IPS-18a (cell line): Measurements from ENCODE around the gene MRPL16.

Experiments
- H3K27ac ChIP-seq: one replicate; pipeline ENCODE4 v1.5.1; 2013; ENCODE audit warnings: low read length
- H3K27me3 ChIP-seq: one replicate; pipeline ENCODE4 v1.6.1; 2013; ENCODE audit warnings: mild to moderate bottlenecking, low read length; ENCODE audit not compliant: control insufficient read depth, insufficient read depth
- H3K36me3 ChIP-seq: one replicate; pipeline ENCODE4 v1.6.1; 2013; ENCODE audit warnings: low read depth, low read length; ENCODE audit not compliant: control insufficient read depth
- H3K4me1 ChIP-seq: one replicate; pipeline ENCODE4 v1.6.1; 2013; ENCODE audit warnings: low read depth, low read length; ENCODE audit not compliant: control insufficient read depth
- H3K4me3 ChIP-seq: one replicate; pipeline ENCODE4 v1.5.1; 2013; ENCODE audit warnings: low read length
- H3K9ac ChIP-seq: one replicate; pipeline ENCODE4 v1.6.1; 2013; ENCODE audit warnings: mild to moderate bottlenecking, low read length, moderate library complexity
- H3K9me3 ChIP-seq: one replicate; pipeline ENCODE4 v1.6.1; 2013; ENCODE audit warnings: low read depth, low read length; ENCODE audit not compliant: control insufficient read depth

Gene MRPL16

DNA sequence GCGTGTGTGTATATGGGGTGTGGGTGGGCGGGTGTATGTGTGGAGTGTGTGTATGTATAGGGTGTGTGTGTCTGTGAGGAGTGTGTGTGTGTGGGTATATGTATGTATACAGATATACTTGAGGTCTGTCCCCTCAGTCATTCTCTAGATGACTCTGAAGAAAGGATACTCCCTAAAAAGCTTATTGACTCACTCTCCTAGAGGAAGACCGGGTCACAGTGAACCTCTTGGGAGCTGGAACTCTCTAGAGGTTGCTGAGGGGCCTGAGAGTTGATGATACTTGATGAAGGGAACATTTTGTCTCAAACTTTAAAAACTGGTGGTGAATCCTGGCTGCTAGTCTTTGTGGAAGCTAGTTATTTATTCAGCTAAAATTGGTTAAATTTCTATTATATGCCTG lies 40.3 kb downstream of the MRPL16 start:
- Histone ChIP-seq H3K4me3 (no peak overlapping the region), H3K27me3 (no peaks in the 10 kb centered on the region), H3K9me3 (no peaks in the 10 kb centered on the region), H3K27ac (no peak overlapping the region), H3K4me1 (no peaks in the 10 kb centered on the region), H3K9ac (no peak overlapping the region), H3K36me3 (peaks cover 11% of the 10 kb centered on the region)

DNA sequence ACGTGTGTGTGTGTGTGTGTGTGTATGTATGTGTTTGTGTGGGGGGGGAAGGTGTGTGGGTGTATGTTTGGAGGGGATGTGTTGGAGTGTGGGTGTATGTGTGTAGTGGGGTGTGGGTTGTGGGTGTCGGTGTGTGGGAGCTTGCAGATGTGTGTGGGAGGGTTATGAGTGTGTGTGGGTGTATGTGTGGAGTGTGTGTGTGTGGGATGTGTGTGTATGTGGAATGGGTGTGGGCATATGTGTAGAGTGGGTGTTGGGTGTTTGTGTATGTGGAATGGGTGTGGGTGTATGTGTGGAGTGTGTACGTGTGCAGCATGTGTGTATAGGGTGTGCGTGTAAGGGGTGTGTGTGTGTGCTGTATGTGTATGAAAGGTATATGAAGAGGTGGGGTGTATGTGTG lies 40.8 kb downstream of the MRPL16 start:
- H3K9me3 ChIP-seq = no peaks in the 10 kb centered on the region
- no peak overlapping the region for H3K27ac ChIP-seq
- H3K27me3 ChIP-seq = no peaks in the 10 kb centered on the region
- H3K4me1 ChIP-seq = no peaks in the 10 kb centered on the region
- H3K9ac ChIP-seq = no peak overlapping the region
- peaks cover 10% of the 10 kb centered on the region for H3K36me3 ChIP-seq
- H3K4me3 ChIP-seq = no peak overlapping the region

DNA sequence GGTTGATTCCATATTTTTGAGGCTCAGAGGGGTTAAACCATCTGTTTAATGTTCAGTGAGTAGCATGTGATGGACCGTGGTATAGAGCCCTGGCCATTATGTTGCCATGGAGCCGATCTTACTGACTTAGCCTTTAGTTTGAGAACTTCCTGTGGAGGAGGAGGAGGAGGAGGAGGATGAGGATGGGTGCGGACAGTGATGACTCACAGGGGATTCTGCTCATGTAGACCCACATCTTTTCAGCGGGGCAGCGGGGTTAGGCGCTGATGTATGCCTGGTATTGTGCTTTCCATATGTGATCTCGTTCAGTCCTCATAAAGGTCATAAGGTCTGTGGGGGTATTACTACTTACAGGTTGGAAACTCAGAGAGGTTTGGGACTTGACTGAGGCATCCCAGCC lies 41.5 kb downstream of the MRPL16 start:
- Histone ChIP-seq H3K4me3 (no peak overlapping the region), H3K36me3 (peaks cover 7% of the 10 kb centered on the region), H3K27ac (no peak overlapping the region), H3K4me1 (no peaks in the 10 kb centered on the region), H3K27me3 (no peaks in the 10 kb centered on the region), H3K9ac (no peak overlapping the region), H3K9me3 (no peaks in the 10 kb centered on the region)

DNA sequence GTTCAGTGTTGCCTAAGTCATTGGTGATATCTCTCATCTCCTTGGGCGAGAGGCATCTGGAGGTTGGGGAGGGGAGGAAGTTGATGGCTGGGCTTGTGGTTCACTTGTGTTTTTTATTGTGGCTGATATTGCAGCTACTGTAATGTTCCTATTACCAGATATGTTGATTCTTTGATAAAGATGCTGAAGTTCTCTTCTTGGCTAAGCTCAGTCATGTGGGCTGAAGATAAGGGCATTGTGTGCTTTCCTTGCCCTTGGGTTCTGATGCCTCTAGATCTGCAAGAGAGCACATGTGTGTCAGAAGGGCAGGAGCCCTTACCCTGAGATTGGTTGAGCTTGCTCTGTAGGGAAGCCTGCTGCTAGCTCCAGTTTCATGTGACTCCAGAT lies 43.4 kb downstream of the MRPL16 start:
- no peak overlapping the region for H3K27ac ChIP-seq
- no peak overlapping the region for H3K4me3 ChIP-seq
- no peaks in the 10 kb centered on the region for H3K9me3 ChIP-seq
- no peaks in the 10 kb centered on the region for H3K4me1 ChIP-seq
- H3K9ac ChIP-seq = no peak overlapping the region
- no peaks in the 10 kb centered on the region for H3K36me3 ChIP-seq
- no peaks in the 10 kb centered on the region for H3K27me3 ChIP-seq

DNA sequence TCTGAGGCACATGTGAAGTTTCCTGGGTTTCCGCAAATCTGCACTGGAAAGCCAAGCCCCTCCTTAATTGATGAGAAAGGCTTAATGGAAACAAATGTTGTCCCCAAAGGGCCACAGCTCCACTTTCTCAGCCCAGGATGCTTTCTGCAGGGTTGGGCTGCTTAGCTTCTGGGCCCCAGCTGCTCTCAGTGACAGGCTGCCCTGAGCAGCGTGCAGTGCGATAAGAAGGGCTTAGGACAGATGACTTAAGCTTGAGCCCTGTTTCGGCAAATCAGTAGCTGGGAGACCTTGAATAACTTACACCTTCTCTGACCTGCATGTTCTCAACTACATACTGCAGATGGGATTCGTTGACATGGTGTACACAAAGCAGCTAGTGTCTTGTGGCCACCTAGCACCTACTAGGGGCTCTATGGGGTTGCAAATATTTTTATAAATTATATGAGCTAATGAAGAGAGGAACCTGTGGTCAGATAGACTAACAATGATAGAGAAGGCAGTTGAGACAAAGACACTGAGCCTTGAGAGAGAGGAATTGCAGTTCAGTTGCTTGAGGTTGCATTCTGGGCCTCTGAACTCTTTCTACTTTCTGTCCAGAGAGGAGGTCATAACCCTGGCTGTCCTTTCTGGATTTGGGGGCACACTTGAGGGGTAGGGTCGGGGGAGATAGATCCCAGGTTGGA lies 43.9 kb downstream of the MRPL16 start:
- Histone ChIP-seq H3K4me3 (no peak overlapping the region), H3K9me3 (no peaks in the 10 kb centered on the region), H3K36me3 (no peaks in the 10 kb centered on the region), H3K27me3 (no peaks in the 10 kb centered on the region), H3K9ac (no peak overlapping the region), H3K4me1 (no peaks in the 10 kb centered on the region), H3K27ac (no peak overlapping the region)

DNA sequence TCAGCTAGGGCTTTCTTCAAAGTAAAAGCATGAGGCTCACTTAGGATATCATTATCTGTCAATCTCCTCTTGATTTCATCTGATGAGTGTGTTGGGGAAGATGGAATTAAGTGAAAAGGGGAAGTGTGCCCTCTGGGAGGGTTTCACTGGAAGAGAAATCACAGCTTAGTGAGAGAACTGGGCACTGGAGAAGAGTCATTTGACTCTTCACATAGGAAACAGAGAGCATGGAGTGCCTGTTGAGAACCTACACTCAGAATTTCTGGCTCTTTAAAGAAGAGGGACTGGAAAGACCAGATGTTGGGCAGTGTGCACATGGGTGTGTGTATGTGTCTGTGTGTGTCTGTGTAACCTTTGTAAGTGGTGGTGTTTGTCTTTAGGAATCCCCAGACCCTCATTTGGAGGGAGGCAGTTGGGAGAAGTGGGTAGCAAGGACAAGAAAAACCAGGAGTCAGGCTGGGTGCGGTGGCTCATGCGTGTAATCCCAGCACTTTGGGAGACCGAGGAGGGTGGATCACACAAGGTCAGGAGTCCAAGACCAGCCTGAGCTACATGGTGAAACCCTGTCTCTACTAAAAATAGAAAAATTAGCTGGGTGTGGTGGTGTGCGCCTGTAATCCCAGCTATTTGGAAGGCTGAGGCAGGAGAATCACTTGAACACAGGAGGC lies 45.4 kb downstream of the MRPL16 start:
- Histone ChIP-seq H3K27me3 (no peaks in the 10 kb centered on the region), H3K4me3 (no peak overlapping the region), H3K9ac (no peak overlapping the region), H3K36me3 (no peaks in the 10 kb centered on the region), H3K9me3 (no peaks in the 10 kb centered on the region), H3K4me1 (no peaks in the 10 kb centered on the region), H3K27ac (no peak overlapping the region)

GRCh38 chr11:59761993-59762392 lies 48.6 kb downstream of the MRPL16 start:
- Histone ChIP-seq H3K9ac (no peak overlapping the region), H3K27ac (no peak overlapping the region), H3K4me3 (no peak overlapping the region), H3K9me3 (no peaks in the 10 kb centered on the region), H3K27me3 (no peaks in the 10 kb centered on the region), H3K4me1 (peaks cover 1% of the 10 kb centered on the region), H3K36me3 (no peaks in the 10 kb centered on the region)

DNA sequence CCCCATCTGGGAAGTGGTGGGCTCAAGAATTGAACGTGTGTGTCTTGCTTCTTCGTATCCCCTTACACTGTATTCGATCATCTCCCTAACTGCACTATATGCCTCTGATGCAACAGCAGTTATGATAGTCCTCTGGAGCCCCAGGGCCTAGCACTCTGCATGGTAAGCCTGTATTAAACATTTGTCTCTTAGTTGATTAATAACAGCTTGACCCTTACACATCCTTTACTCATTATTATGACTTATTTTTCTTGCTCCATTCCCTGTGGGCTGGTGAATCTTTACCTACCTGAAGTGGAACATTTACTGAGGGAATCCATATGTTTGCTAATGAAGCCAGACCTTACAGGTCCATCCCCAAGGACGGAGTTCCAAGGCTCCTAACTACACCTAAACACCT lies 49.8 kb downstream of the MRPL16 start:
- H3K27me3 ChIP-seq = no peaks in the 10 kb centered on the region
- H3K27ac ChIP-seq = no peak overlapping the region
- peaks cover 12% of the 10 kb centered on the region for H3K4me1 ChIP-seq
- H3K9ac ChIP-seq = no peak overlapping the region
- no peak overlapping the region for H3K4me3 ChIP-seq
- no peaks in the 10 kb centered on the region for H3K36me3 ChIP-seq
- no peaks in the 10 kb centered on the region for H3K9me3 ChIP-seq

GRCh38 chr11:59759900-59760299 lies 50.7 kb downstream of the MRPL16 start:
- Histone ChIP-seq H3K27ac (no peak overlapping the region), H3K27me3 (no peaks in the 10 kb centered on the region), H3K4me3 (no peak overlapping the region), H3K36me3 (no peaks in the 10 kb centered on the region), H3K4me1 (peaks cover 12% of the 10 kb centered on the region), H3K9me3 (no peaks in the 10 kb centered on the region), H3K9ac (no peak overlapping the region)

DNA sequence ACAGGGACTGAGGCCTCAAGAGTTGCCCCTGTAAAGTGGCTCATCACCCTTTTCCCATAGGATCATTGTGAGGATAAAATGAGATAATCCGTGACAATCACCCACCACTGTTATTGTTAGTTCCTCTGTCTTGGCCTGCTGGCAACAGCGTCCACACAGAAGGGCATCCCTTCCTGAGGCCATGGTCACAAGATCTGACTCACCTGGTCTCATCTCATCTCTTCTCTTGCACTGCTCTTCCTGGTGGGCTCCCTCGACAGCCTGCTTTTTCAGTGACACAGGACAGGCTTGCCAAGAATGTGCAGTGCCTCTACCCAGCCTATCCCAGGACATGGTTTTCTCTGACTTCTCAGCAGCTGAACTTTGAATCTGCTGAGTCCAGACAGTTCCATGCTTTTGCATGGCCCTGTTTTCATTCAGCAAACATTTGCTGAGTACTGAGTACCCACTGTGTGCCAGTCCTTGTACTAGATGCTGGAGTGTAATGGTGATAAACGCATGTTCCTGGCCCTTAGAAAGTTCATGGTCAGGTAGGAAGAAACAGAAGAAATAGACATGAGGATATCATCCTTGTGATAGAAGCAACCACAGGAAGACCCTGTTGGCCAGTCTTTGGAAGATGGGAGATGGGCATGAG lies 52.1 kb downstream of the MRPL16 start:
- H3K4me3 ChIP-seq = no peak overlapping the region
- no peak overlapping the region for H3K9ac ChIP-seq
- no peaks in the 10 kb centered on the region for H3K9me3 ChIP-seq
- H3K36me3 ChIP-seq = no peaks in the 10 kb centered on the region
- peaks cover 6% of the 10 kb centered on the region for H3K27me3 ChIP-seq
- H3K27ac ChIP-seq = no peak overlapping the region
- H3K4me1 ChIP-seq = peaks cover 12% of the 10 kb centered on the region

- Histone ChIP-seq H3K9ac (no peak overlapping the region), H3K4me1 (peaks cover 12% of the 10 kb centered on the region), H3K4me3 (peak overlapping the region; percentile 95), H3K9me3 (no peaks in the 10 kb centered on the region), H3K27ac (no peak overlapping the region), H3K27me3 (peaks cover 6% of the 10 kb centered on the region), H3K36me3 (no peaks in the 10 kb centered on the region)
These were observed 53.7 kb downstream of the MRPL16 start for GRCh38 chr11:59756845-59757244.

GRCh38 chr11:59756558-59756840 lies 54.1 kb downstream of the MRPL16 start:
- peaks cover 12% of the 10 kb centered on the region for H3K4me1 ChIP-seq
- peak overlapping the region; percentile 53 for H3K9ac ChIP-seq
- H3K27ac ChIP-seq = no peak overlapping the region
- no peaks in the 10 kb centered on the region for H3K36me3 ChIP-seq
- peak overlapping the region; percentile 95 for H3K4me3 ChIP-seq
- H3K27me3 ChIP-seq = peaks cover 6% of the 10 kb centered on the region
- H3K9me3 ChIP-seq = no peaks in the 10 kb centered on the region
